Activated CD4-positive, alpha-beta memory T cell treated with anti-CD3 and anti-CD28 coated beads, Interleukin-2, amount 10 ng/mL, durations not matched to agents 7 days and 5 days (primary cell): Measurements from ENCODE around the gene FOXC1. TPM values are rescaled to one million over a fixed set of nuclear protein-coding genes. Genes with fewer than 3 reads are reported as not detected.

Experiments
- CTCF ChIA-PET: fragments of 350-600 bp; sonication (Branson Sonifier 250); formaldehyde crosslinking; loops from one replicate; lab custom pipeline; 2021; ENCODE audit warnings: antibody characterized with exemption, inconsistent platforms; lab: Charles Lee
- POLR2A ChIA-PET: fragments of 350-600 bp; sonication (Branson Sonifier 250); formaldehyde crosslinking; loops from one replicate; lab custom pipeline; 2021; ENCODE audit warnings: antibody characterized with exemption; lab: Charles Lee
- DNase-seq: peaks from one replicate; pipeline ENCODE4 v3.0.0-alpha.2; 2020
- H3K27ac Mint-ChIP-seq: one replicate; pipeline ENCODE4 v1.8.0; 2021; ENCODE audit warnings: mild to moderate bottlenecking, mixed read lengths
- H3K27me3 Mint-ChIP-seq: one replicate; pipeline ENCODE4 v1.8.0; 2021; ENCODE audit warnings: mixed read lengths
- H3K36me3 Mint-ChIP-seq: one replicate; pipeline ENCODE4 v1.8.0; 2021; ENCODE audit warnings: low read depth, mixed read lengths
- H3K4me1 Mint-ChIP-seq: one replicate; pipeline ENCODE4 v1.8.0; 2021; ENCODE audit warnings: mixed read lengths
- H3K4me3 Mint-ChIP-seq: one replicate; pipeline ENCODE4 v1.8.0; 2021; ENCODE audit warnings: mild to moderate bottlenecking, mixed read lengths
- H3K9me3 Mint-ChIP-seq: one replicate; pipeline ENCODE4 v1.8.0; 2021; ENCODE audit warnings: mixed read lengths
- total RNA-seq, 2 experiments: library from RNA; stranded (reverse); gene quantifications; one replicate each; pipeline ENCODE4 v1.2.3, GENCODE V29; 2021

Gene FOXC1
- total RNA-seq, 2 experiments from 2014 or later: 0.08 TPM; not detected in 1

- POLR2A ChIA-PET: no interaction called here
- DNase-seq: no peak
- CTCF ChIA-PET: interaction anchor here (0.7 to 6.0 kb wide), 14 partner anchors 10 to 1152 kb away, joined by 3 to 56 read pairs (median 5); partner anchors contain the start of gene MYLK4
- Mint-ChIP-seq H3K4me3 (no peak overlapping the region), H3K4me1 (peaks cover 3% of the 10 kb centered on the region), H3K27me3 (peaks cover 65% of the 10 kb centered on the region), H3K27ac (no peak overlapping the region), H3K9me3 (no peaks in the 10 kb centered on the region), H3K36me3 (no peaks in the 10 kb centered on the region)
Observed at GRCh38 chr6:1597121-1597744, 12.5 kb upstream of the FOXC1 start.

GRCh38 chr6:1597924-1598323 lies 11.8 kb upstream of the FOXC1 start:
- Mint-ChIP-seq H3K4me3 (no peak overlapping the region), H3K27me3 (peaks cover 66% of the 10 kb centered on the region), H3K27ac (no peak overlapping the region), H3K4me1 (peaks cover 3% of the 10 kb centered on the region), H3K36me3 (no peaks in the 10 kb centered on the region), H3K9me3 (no peaks in the 10 kb centered on the region)
- DNase-seq: no peak
- CTCF ChIA-PET: interaction anchor here (0.8 to 6.0 kb wide), 6 partner anchors 10 to 1153 kb away, joined by 3 to 56 read pairs (median 14); partner anchors contain the start of gene MYLK4
- POLR2A ChIA-PET: no interaction called here

- CTCF ChIA-PET: interaction anchor here (1.2 to 6.0 kb wide), 4 partner anchors 74 to 1152 kb away, joined by 3 to 56 read pairs (median 28); partner anchors contain the start of gene MYLK4
- H3K4me3 Mint-ChIP-seq: no peak overlapping the region
- no peak overlapping the region for H3K27ac Mint-ChIP-seq
- H3K4me1 Mint-ChIP-seq: peaks cover 3% of the 10 kb centered on the region
- peaks cover 70% of the 10 kb centered on the region for H3K27me3 Mint-ChIP-seq
- H3K36me3 Mint-ChIP-seq: no peaks in the 10 kb centered on the region
- no peaks in the 10 kb centered on the region for H3K9me3 Mint-ChIP-seq
- POLR2A ChIA-PET: no interaction called here
- DNase-seq: no peak
Observed at GRCh38 chr6:1598433-1598832, 11.3 kb upstream of the FOXC1 start.

- no peaks in the 10 kb centered on the region for H3K9me3 Mint-ChIP-seq
- ChIA-PET POLR2A (no interaction called here), CTCF (interaction anchor here (1.2 to 6.0 kb wide), 4 partner anchors 74 to 1152 kb away, joined by 3 to 56 read pairs (median 28); partner anchors contain the start of gene MYLK4)
- H3K4me1 Mint-ChIP-seq: peaks cover 3% of the 10 kb centered on the region
- no peak overlapping the region for H3K27ac Mint-ChIP-seq
- peaks cover 72% of the 10 kb centered on the region for H3K27me3 Mint-ChIP-seq
- H3K4me3 Mint-ChIP-seq: no peak overlapping the region
- H3K36me3 Mint-ChIP-seq: no peaks in the 10 kb centered on the region
- DNase-seq: no peak
Observed at GRCh38 chr6:1598886-1599285, 10.8 kb upstream of the FOXC1 start.

- DNase-seq: no peak
- Mint-ChIP-seq H3K27me3 (peaks cover 70% of the 10 kb centered on the region), H3K36me3 (no peaks in the 10 kb centered on the region), H3K9me3 (no peaks in the 10 kb centered on the region), H3K27ac (no peak overlapping the region), H3K4me1 (peaks cover 3% of the 10 kb centered on the region), H3K4me3 (no peak overlapping the region)
- ChIA-PET POLR2A (no interaction called here), CTCF (no interaction called here)
Observed at GRCh38 chr6:1599469-1599868, 10.2 kb upstream of the FOXC1 start.

GRCh38 chr6:1600063-1600763 lies 9.5 kb upstream of the FOXC1 start:
- ChIA-PET POLR2A (interaction anchor here (1.0 kb wide), 1 partner anchor 12 kb away, joined by 3 read pairs; no protein-coding TSS in a partner anchor), CTCF (interaction anchor here (1.2 kb wide), 1 partner anchor 10 kb away, joined by 3 read pairs; no protein-coding TSS in a partner anchor)
- Mint-ChIP-seq H3K4me1 (peaks cover 3% of the 10 kb centered on the region), H3K27ac (no peak overlapping the region), H3K27me3 (peaks cover 70% of the 10 kb centered on the region), H3K4me3 (no peak overlapping the region), H3K36me3 (no peaks in the 10 kb centered on the region), H3K9me3 (no peaks in the 10 kb centered on the region)
- DNase-seq: no peak

- CTCF ChIA-PET: interaction anchor here (1.2 kb wide), 1 partner anchor 10 kb away, joined by 3 read pairs; no protein-coding TSS in a partner anchor
- DNase-seq: no peak
- peaks cover 75% of the 10 kb centered on the region for H3K27me3 Mint-ChIP-seq
- no peaks in the 10 kb centered on the region for H3K36me3 Mint-ChIP-seq
- peaks cover 5% of the 10 kb centered on the region for H3K4me1 Mint-ChIP-seq
- no peak overlapping the region for H3K4me3 Mint-ChIP-seq
- H3K27ac Mint-ChIP-seq: no peak overlapping the region
- H3K9me3 Mint-ChIP-seq: no peaks in the 10 kb centered on the region
- POLR2A ChIA-PET: interaction anchor here (1.0 kb wide), 1 partner anchor 11 kb away, joined by 3 read pairs; no protein-coding TSS in a partner anchor
Observed at GRCh38 chr6:1600764-1601157, 9.0 kb upstream of the FOXC1 start.

GRCh38 chr6:1601158-1602048 lies 8.3 kb upstream of the FOXC1 start:
- Mint-ChIP-seq H3K36me3 (no peaks in the 10 kb centered on the region), H3K4me3 (no peak overlapping the region), H3K27me3 (peaks cover 76% of the 10 kb centered on the region), H3K9me3 (no peaks in the 10 kb centered on the region), H3K27ac (no peak overlapping the region), H3K4me1 (peaks cover 2% of the 10 kb centered on the region)
- ChIA-PET CTCF (interaction anchor here (0.5 to 1.2 kb wide), 2 partner anchors 9 to 301 kb away, joined by 3 to 8 read pairs; no protein-coding TSS in a partner anchor), POLR2A (no interaction called here)
- no peak for DNase-seq

GRCh38 chr6:1602049-1602713 lies 7.5 kb upstream of the FOXC1 start:
- POLR2A ChIA-PET: no interaction called here
- H3K4me1 Mint-ChIP-seq: peaks cover 8% of the 10 kb centered on the region
- peaks cover 1% of the 10 kb centered on the region for H3K36me3 Mint-ChIP-seq
- H3K4me3 Mint-ChIP-seq: no peak overlapping the region
- no peak overlapping the region for H3K27ac Mint-ChIP-seq
- H3K9me3 Mint-ChIP-seq: no peaks in the 10 kb centered on the region
- CTCF ChIA-PET: interaction anchor here (0.5 to 1.0 kb wide), 4 partner anchors 302 to 1148 kb away, joined by 3 to 8 read pairs (median 5); no protein-coding TSS in a partner anchor
- DNase-seq: no peak
- H3K27me3 Mint-ChIP-seq: peaks cover 77% of the 10 kb centered on the region

GRCh38 chr6:1603708-1604107 lies 6.0 kb upstream of the FOXC1 start:
- no peaks in the 10 kb centered on the region for H3K9me3 Mint-ChIP-seq
- no peak overlapping the region for H3K4me3 Mint-ChIP-seq
- no peak overlapping the region for H3K27ac Mint-ChIP-seq
- POLR2A ChIA-PET: no interaction called here
- peaks cover 21% of the 10 kb centered on the region for H3K4me1 Mint-ChIP-seq
- H3K27me3 Mint-ChIP-seq: peaks cover 77% of the 10 kb centered on the region
- no peak for DNase-seq
- peaks cover 6% of the 10 kb centered on the region for H3K36me3 Mint-ChIP-seq
- CTCF ChIA-PET: no interaction called here

GRCh38 chr6:1604158-1605003 lies 5.3 kb upstream of the FOXC1 start:
- no peak overlapping the region for H3K4me3 Mint-ChIP-seq
- H3K9me3 Mint-ChIP-seq: no peaks in the 10 kb centered on the region
- CTCF ChIA-PET: interaction anchor here (0.6 kb wide), 1 partner anchor 1030 kb away, joined by 3 read pairs; no protein-coding TSS in a partner anchor
- H3K4me1 Mint-ChIP-seq: peaks cover 24% of the 10 kb centered on the region
- peaks cover 80% of the 10 kb centered on the region for H3K27me3 Mint-ChIP-seq
- POLR2A ChIA-PET: no interaction called here
- H3K27ac Mint-ChIP-seq: no peak overlapping the region
- peak; percentile 61 for DNase-seq
- H3K36me3 Mint-ChIP-seq: peaks cover 7% of the 10 kb centered on the region
